Natural killer cell (primary cell): ENCODE results near the gene MAP3K15. TPM values are rescaled to one million over a fixed set of nuclear protein-coding genes. Genes with fewer than 3 reads are reported as not detected.

Experiments
- ATAC-seq, 3 donors: fragments of 150-1000 bp in 2 of 3; fragments of 200-7000 bp in 1 of 3; cut with Tn5 transposase; 1 replicate in 1 of 3; 2 replicates in 2 of 3; pipeline ENCODE4 v1.10.0; 2021; ENCODE audit warnings: mild to moderate bottlenecking in 2 of 3, moderate library complexity in 2 of 3
- DNase-seq, 2 donors: peaks; one replicate each; pipeline versions ENCODE4 v3.0.0 to v3.0.0-alpha.2; 2013 to 2021; ENCODE audit warnings: mixed read lengths in 1 of 2
- H3K27ac ChIP-seq: one replicate; pipeline ENCODE4 v1.5.1; 2013; ENCODE audit warnings: mild to moderate bottlenecking, low read length
- H3K27me3 ChIP-seq: one replicate; pipeline ENCODE4 v1.6.1; 2013; ENCODE audit warnings: low read length; ENCODE audit not compliant: control insufficient read depth, insufficient read depth
- H3K36me3 ChIP-seq: one replicate; pipeline ENCODE4 v1.6.1; 2013; ENCODE audit warnings: low read length; ENCODE audit not compliant: control insufficient read depth, insufficient read depth
- H3K4me1 ChIP-seq: one replicate; pipeline ENCODE4 v1.6.1; 2013; ENCODE audit warnings: low read length; ENCODE audit not compliant: control insufficient read depth, insufficient read depth
- H3K4me3 ChIP-seq: one replicate; pipeline ENCODE4 v1.5.1; 2013; ENCODE audit warnings: low read length
- H3K9me3 ChIP-seq: one replicate; pipeline ENCODE4 v1.6.1; 2013; ENCODE audit warnings: low read length; ENCODE audit not compliant: control insufficient read depth, insufficient read depth
- H3K27ac Mint-ChIP-seq, 2 donors: one replicate each; pipeline ENCODE4 v1.8.0; 2022; ENCODE audit warnings: mild to moderate bottlenecking in 2 of 2, mixed read lengths in 2 of 2, moderate library complexity in 1 of 2
- H3K27me3 Mint-ChIP-seq, 2 donors: one replicate each; pipeline ENCODE4 v1.8.0; 2022; ENCODE audit warnings: low read depth in 2 of 2, mixed read lengths in 2 of 2
- H3K36me3 Mint-ChIP-seq: one replicate; pipeline ENCODE4 v1.8.0; 2022; ENCODE audit warnings: mixed read lengths
- H3K4me1 Mint-ChIP-seq, 2 donors: one replicate each; pipeline ENCODE4 v1.8.0; 2022; ENCODE audit warnings: mixed read lengths in 2 of 2
- H3K4me3 Mint-ChIP-seq: one replicate; pipeline ENCODE4 v1.8.0; 2022; ENCODE audit warnings: mild to moderate bottlenecking, moderate library complexity, mixed read lengths
- H3K9me3 Mint-ChIP-seq, 2 donors: one replicate each; pipeline ENCODE4 v1.8.0; 2022; ENCODE audit warnings: mixed read lengths in 2 of 2
- WGBS: methylation state at CpG from one replicate; pipeline ENCODE4 v1.1.7; 2013; ENCODE audit warnings: missing lambda C conversion rate; ENCODE audit not compliant: insufficient coverage; 5-methylcytosine and 5-hydroxymethylcytosine counted together
- intact Hi-C: fragments of 100-400 bp; cut with micrococcal nuclease; formaldehyde crosslinking; loops from one replicate; pipeline ENCODE4 v1.14.2; 2022
- total RNA-seq, 4 donors: library from RNA; stranded (reverse); fragments of 120-200 nt in 1 of 4; gene quantifications; one replicate each; pipeline versions ENCODE4 v1.2.3 to v1.2.4, GENCODE V29; 2013 to 2022
- TF ChIP-seq, protein P1 (sequence below): fragments of 200-600 bp; IDR thresholded peaks from one replicate; pipeline ENCODE4 v1.8.0; 2022; ENCODE audit warnings: antibody characterized with exemption

Gene MAP3K15
- total RNA-seq, 3 donors from 2014 or later (not counting 1 experiment from before 2014, with no cell fraction given), result 0.18 TPM; not detected in 2

- H3K27ac Mint-ChIP-seq, result no peak overlapping the region
- Histone ChIP-seq H3K4me1 (no peaks in the 10 kb centered on the region), H3K4me3 (no peak overlapping the region), H3K36me3 (no peaks in the 10 kb centered on the region), H3K27me3 (no peaks in the 10 kb centered on the region), H3K9me3 (peaks cover 3% of the 10 kb centered on the region), H3K27ac (no peak overlapping the region)
- no peak overlapping the region for H3K4me3 Mint-ChIP-seq
- H3K36me3 Mint-ChIP-seq, result no peaks in the 10 kb centered on the region
- TF ChIP-seq, protein P1, sequence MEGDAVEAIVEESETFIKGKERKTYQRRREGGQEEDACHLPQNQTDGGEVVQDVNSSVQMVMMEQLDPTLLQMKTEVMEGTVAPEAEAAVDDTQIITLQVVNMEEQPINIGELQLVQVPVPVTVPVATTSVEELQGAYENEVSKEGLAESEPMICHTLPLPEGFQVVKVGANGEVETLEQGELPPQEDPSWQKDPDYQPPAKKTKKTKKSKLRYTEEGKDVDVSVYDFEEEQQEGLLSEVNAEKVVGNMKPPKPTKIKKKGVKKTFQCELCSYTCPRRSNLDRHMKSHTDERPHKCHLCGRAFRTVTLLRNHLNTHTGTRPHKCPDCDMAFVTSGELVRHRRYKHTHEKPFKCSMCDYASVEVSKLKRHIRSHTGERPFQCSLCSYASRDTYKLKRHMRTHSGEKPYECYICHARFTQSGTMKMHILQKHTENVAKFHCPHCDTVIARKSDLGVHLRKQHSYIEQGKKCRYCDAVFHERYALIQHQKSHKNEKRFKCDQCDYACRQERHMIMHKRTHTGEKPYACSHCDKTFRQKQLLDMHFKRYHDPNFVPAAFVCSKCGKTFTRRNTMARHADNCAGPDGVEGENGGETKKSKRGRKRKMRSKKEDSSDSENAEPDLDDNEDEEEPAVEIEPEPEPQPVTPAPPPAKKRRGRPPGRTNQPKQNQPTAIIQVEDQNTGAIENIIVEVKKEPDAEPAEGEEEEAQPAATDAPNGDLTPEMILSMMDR, result no peak
- no peaks in the 10 kb centered on the region for H3K9me3 Mint-ChIP-seq
- peaks cover 7 to 8% of the 10 kb centered on the region in 2 donors for H3K27me3 Mint-ChIP-seq
- DNase-seq (no peak), ATAC-seq (no peak)
- intact Hi-C loops, result no loop called here
- no CpG with 5 or more reads among the region's 2 CpGs for WGBS
- H3K4me1 Mint-ChIP-seq, result no peaks in the 10 kb centered on the region
Measured at GRCh38 chrX:19410259-19410658, 105.0 kb downstream of the MAP3K15 start.

GRCh38 chrX:19403696-19404095, 111.6 kb downstream of the MAP3K15 start:
- intact Hi-C loops, result no loop called here

GRCh38 chrX:19392703-19393102, 122.6 kb downstream of the MAP3K15 start:
- DNase-seq, result no peak
- TF ChIP-seq, protein P1, result no peak
- no peaks in the 10 kb centered on the region for H3K9me3 Mint-ChIP-seq
- intact Hi-C loops, result no loop called here
- 60% methylated on average over 4 of the region's 4 CpGs for WGBS
- no peak overlapping the region for H3K4me3 ChIP-seq
- H3K4me3 Mint-ChIP-seq, result no peak overlapping the region
- H3K27me3 ChIP-seq, result no peaks in the 10 kb centered on the region
- H3K4me1 Mint-ChIP-seq, result no peaks in the 10 kb centered on the region
- ATAC-seq, result no peak
- H3K36me3 ChIP-seq, result no peaks in the 10 kb centered on the region
- no peaks in the 10 kb centered on the region for H3K36me3 Mint-ChIP-seq
- no peaks in the 10 kb centered on the region for H3K27me3 Mint-ChIP-seq
- no peak overlapping the region for H3K27ac ChIP-seq
- no peaks in the 10 kb centered on the region for H3K4me1 ChIP-seq
- H3K9me3 ChIP-seq, result no peaks in the 10 kb centered on the region
- no peak overlapping the region for H3K27ac Mint-ChIP-seq

More at GRCh38 chrX:19403696-19404095, 111.6 kb downstream of the MAP3K15 start:
- H3K36me3 ChIP-seq, result no peaks in the 10 kb centered on the region
- Mint-ChIP-seq H3K4me3 (no peak overlapping the region), H3K4me1 (no peaks in the 10 kb centered on the region), H3K27me3 (peaks cover 0 to 7% of the 10 kb centered on the region in 2 donors), H3K27ac (no peak overlapping the region), H3K9me3 (no peaks in the 10 kb centered on the region), H3K36me3 (no peaks in the 10 kb centered on the region)
- TF ChIP-seq, protein P1, result no peak
- no peak overlapping the region for H3K27ac ChIP-seq
- H3K27me3 ChIP-seq, result no peaks in the 10 kb centered on the region
- no peak overlapping the region for H3K4me3 ChIP-seq
- no peaks in the 10 kb centered on the region for H3K4me1 ChIP-seq
- DNase-seq (no peak), ATAC-seq (no peak)
- H3K9me3 ChIP-seq, result no peaks in the 10 kb centered on the region

GRCh38 chrX:19392078-19392477, 123.2 kb downstream of the MAP3K15 start:
- no peaks in the 10 kb centered on the region for H3K4me1 Mint-ChIP-seq
- H3K27ac Mint-ChIP-seq, result no peak overlapping the region
- no peaks in the 10 kb centered on the region for H3K27me3 Mint-ChIP-seq
- Histone ChIP-seq H3K9me3 (no peaks in the 10 kb centered on the region), H3K4me3 (no peak overlapping the region), H3K27ac (no peak overlapping the region), H3K36me3 (no peaks in the 10 kb centered on the region), H3K4me1 (no peaks in the 10 kb centered on the region), H3K27me3 (no peaks in the 10 kb centered on the region)
- H3K4me3 Mint-ChIP-seq, result no peak overlapping the region
- no peak for DNase-seq
- intact Hi-C loops, result no loop called here
- H3K36me3 Mint-ChIP-seq, result no peaks in the 10 kb centered on the region
- H3K9me3 Mint-ChIP-seq, result no peaks in the 10 kb centered on the region
- WGBS, result 95% methylated on average over 12 of the region's 12 CpGs
- TF ChIP-seq, protein P1, result no peak
- ATAC-seq, result no peak
